Measurements from ENCODE around the gene MTR. TPM values are rescaled to one million over a fixed set of nuclear protein-coding genes. Genes with fewer than 3 reads are reported as not detected.
"Not testable (repeated sequence)": the region's sequence is repeated elsewhere in the genome, so short reads cannot be mapped to it uniquely, and the experiment has no call there.

Gene MTR
- total RNA-seq, 1 donor from 2014 or later: 52.7 TPM

DNA sequence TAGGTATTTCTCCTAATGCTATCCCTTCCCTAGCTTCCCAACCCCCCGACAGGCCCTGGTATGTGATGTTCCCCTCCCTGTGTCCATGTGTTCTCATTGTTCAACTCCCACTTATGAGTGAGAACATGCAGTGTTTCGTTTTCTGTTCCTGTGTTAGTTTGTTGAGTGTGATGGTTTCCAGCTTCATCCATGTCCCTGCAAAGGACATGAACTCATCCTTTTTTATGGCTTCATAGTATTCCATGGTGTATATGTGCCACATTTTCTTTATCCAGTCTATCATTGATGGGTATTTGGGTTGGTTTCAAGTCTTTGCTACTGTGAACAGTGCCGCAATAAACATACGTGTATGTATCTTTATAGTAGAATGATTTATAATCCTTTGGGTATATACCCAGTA lies 61.6 kb downstream of the MTR start:
- intact Hi-C loops (cut with micrococcal nuclease); ATAC-seq; DNase-seq: not testable (repeated sequence)

GRCh38 chr1:236858165-236858564 lies 63.1 kb downstream of the MTR start:
- intact Hi-C loops (cut with micrococcal nuclease): no loop called here
- ATAC-seq (no peak), DNase-seq (no peak)

GRCh38 chr1:236860101-236860500 lies 65.0 kb downstream of the MTR start:
- intact Hi-C loops (cut with micrococcal nuclease): no loop called here
- ATAC-seq: no peak
- no peak for DNase-seq

- ATAC-seq (no peak), DNase-seq (no peak)
- intact Hi-C loops (cut with micrococcal nuclease): no loop called here
These were observed 65.6 kb downstream of the MTR start for GRCh38 chr1:236860674-236861073.

GRCh38 chr1:236861560-236862218 lies 66.6 kb downstream of the MTR start:
- intact Hi-C loops (cut with micrococcal nuclease): no loop called here
- no peak for DNase-seq
- ATAC-seq: peak; percentile 32

DNA sequence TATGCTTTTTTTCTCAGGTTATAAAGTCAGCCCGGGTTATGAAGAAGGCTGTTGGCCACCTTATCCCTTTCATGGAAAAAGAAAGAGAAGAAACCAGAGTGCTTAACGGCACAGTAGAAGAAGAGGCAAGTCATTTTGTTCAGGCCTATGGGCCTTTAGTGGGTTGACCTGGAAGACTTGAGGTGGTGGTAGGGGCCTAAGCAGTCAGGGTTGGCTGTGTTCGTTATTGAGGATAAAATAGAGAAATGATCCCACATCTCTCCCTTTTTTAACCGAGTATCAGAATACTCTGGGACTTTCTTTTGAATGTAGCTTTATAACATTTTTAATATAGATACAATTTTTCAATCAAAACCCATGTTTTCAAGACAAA lies 67.1 kb downstream of the MTR start:
- intact Hi-C loops (cut with micrococcal nuclease): no loop called here
- DNase-seq (no peak), ATAC-seq (no peak)

DNA sequence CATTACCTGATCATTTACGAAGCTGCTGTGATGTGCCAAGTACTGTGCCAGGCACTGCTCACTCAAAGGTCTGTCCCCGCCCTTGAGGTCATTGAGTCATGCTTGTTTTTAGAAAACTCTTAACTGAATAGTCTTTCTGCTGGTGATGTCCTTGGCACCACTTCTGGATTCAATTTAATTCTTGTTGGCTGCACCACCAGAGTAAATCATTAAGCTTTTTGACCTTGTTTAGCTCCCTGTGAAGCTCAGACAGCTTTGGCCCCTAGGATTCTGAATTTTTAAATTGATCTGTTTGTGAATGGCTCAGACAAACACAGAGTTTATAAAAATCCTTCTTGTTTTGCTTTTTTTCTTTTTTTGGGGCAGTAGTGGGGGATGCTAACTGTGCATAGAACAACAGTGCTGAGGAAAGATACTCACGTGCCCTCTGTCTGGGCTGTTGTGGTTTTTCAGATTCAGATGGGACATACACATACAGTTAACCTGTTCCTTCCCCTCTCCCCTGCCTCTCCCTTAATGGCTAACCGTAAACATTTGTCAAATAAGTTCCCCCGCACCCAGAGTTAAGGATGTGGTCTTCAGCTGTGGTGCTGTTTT lies 67.6 kb downstream of the MTR start:
- no peak for DNase-seq
- intact Hi-C loops (cut with micrococcal nuclease): no loop called here
- ATAC-seq: peak; percentile 89

GRCh38 chr1:236864211-236864610 lies 69.1 kb downstream of the MTR start:
- intact Hi-C loops (cut with micrococcal nuclease): no loop called here
- no peak for ATAC-seq

GRCh38 chr1:236864996-236865817 lies 70.1 kb downstream of the MTR start:
- intact Hi-C loops (cut with micrococcal nuclease): no loop called here
- ATAC-seq: peak; percentile 49
- DNase-seq: no peak

More at GRCh38 chr1:236864211-236864610, 69.1 kb downstream of the MTR start:
- DNase-seq: no peak

GRCh38 chr1:236865818-236866155 lies 70.7 kb downstream of the MTR start:
- no peak for ATAC-seq
- intact Hi-C loops (cut with micrococcal nuclease): no loop called here
- DNase-seq: no peak

GRCh38 chr1:236868625-236869467 lies 73.8 kb downstream of the MTR start:
- intact Hi-C loops (cut with micrococcal nuclease): no loop called here
- ATAC-seq (peak; percentile 40), DNase-seq (no peak)

- intact Hi-C loops (cut with micrococcal nuclease): loop anchor here (5.0 kb wide), 1 partner anchor 497 kb away; no protein-coding TSS in a partner anchor
- no peak for DNase-seq
- ATAC-seq: no peak
These were observed 74.8 kb downstream of the MTR start for GRCh38 chr1:236869911-236870310.

DNA sequence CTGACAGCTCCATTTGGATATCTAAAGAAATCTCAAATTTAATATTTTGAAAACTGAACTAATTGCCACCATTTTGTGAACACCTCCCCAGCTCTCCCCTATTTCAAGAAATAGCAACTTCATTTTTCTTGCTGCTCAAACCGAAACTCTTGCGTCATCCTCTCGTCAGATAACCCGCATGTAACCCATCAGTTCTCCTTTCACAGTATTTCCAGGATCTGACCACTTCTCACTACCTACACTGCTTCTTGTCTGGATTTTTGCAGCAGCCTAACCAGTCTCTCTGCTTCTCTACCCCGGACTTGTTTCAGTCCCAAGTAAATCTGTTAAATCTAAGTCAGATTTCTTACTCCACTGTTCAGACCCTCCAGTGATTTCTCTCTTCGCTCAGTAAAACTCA lies 75.6 kb downstream of the MTR start:
- DNase-seq (no peak), ATAC-seq (peak; percentile 12)
- intact Hi-C loops (cut with micrococcal nuclease): loop anchor here (5.0 kb wide), 1 partner anchor 497 kb away; no protein-coding TSS in a partner anchor

- intact Hi-C loops (cut with micrococcal nuclease): loop anchor here (5.0 kb wide), 1 partner anchor 495 kb away; no protein-coding TSS in a partner anchor
- DNase-seq (no peak), ATAC-seq (peak; percentile 70)
These were observed 77.1 kb downstream of the MTR start for GRCh38 chr1:236872075-236872666.

GRCh38 chr1:236875975-236876374 lies 80.9 kb downstream of the MTR start:
- ATAC-seq (no peak), DNase-seq (no peak)
- intact Hi-C loops (cut with micrococcal nuclease): no loop called here

- ATAC-seq: no peak
- intact Hi-C loops (cut with micrococcal nuclease): no loop called here
- DNase-seq: no peak
These were observed 82.6 kb downstream of the MTR start for GRCh38 chr1:236877661-236878060.

DNA sequence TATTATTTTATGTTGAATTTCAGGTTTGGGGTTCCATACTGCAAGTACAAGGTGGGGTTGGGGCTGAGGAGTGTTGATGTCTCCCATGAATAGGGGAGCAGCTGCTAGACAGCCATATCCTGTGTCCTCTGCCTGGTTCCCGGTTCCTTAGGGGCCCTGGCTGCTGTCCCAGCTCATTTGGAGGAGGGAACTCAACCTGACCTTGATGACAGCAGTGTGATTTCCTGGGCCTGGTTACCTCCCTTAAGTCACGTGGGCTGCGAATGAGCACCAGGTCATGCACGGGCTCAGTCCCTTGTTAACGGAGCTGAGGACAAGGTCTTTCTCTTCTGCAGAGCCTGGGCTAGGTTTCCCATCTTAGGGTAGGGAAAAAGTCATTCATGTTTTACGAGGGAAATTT lies 85.1 kb downstream of the MTR start:
- intact Hi-C loops (cut with micrococcal nuclease): no loop called here
- peak; percentile 79 for DNase-seq
- ATAC-seq: peak; percentile 93

DNA sequence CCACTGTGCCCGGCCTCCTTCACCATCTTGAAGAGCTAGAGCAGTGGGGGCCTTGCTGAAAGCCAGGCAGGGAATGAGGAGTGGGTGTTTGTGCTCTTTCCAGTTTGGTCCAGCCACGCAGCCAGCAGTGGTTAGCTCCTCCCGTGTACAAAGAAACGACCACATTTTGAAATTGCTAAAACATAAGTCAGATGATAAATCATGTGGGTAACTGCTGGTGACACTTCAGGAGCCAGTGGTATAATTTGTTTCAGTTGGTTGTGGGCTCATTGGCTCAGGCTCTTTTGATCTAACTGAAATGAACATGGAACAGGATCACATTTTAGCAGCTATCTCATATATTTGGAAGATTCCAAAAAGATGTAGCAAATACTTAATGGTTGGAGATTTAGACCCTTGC lies 87.6 kb downstream of the MTR start:
- intact Hi-C loops (cut with micrococcal nuclease): no loop called here
- DNase-seq: no peak
- ATAC-seq: no peak

DNA sequence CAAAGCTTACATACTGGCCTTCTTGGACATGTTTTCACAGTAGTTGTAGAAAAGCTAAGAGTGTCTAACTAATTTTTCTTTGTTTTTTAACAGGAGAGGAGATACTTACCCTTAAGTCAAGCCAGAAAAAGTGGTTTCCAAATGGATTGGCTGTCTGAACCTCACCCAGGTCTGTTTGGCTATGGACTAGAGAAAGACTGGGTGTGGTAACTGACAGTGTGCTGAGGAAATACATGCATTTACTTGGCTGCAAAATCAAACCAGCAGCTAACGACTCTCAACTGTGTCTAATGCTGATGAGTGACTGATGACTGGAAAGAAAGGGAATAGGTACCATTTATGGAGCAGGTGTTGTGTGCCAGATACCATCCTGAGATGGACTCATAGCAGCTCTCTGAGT lies 91.1 kb downstream of the MTR start:
- DNase-seq (no peak), ATAC-seq (no peak)
- intact Hi-C loops (cut with micrococcal nuclease): no loop called here
